GM19452 (cell line): Measurements from ENCODE around the gene CAMTA1.

Experiments
- ATAC-seq: cut with Tn5 transposase; IDR thresholded peaks from one replicate; pipeline ENCODE4 v1.9.1; 2021; ENCODE audit not compliant: unreplicated experiment

Gene CAMTA1

GRCh38 chr1:7455796-7456721 lies 670.8 kb downstream of the CAMTA1 start:
- no peak for ATAC-seq

GRCh38 chr1:7456722-7457082 lies 671.4 kb downstream of the CAMTA1 start:
- ATAC-seq, result no peak

DNA sequence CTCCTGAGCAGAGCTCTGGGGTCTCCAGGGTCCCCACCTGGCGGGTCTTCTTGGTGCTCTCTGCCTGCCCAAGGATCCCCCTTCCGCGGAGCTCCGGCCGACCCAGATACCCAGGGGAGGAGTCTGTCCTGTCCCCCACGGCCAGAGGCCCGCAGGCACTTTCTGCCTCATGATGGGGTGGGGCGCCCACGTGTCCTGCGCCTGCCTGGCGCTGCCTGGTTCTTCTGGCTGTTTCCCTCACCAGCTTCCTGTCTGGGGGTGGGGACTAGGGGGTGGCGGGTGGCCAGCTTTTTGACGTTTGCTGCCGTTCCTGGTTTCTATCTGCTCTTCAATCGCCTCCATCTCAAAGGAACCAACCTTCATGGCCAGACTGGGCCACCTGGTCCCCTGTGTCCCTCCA lies 672.6 kb downstream of the CAMTA1 start:
- no peak for ATAC-seq

GRCh38 chr1:7458946-7459345 lies 673.7 kb downstream of the CAMTA1 start:
- ATAC-seq, result no peak

- ATAC-seq, result no peak
Observed at GRCh38 chr1:7459914-7460313, 674.7 kb downstream of the CAMTA1 start.

- ATAC-seq, result no peak
Observed at GRCh38 chr1:7460807-7461206, 675.6 kb downstream of the CAMTA1 start.

DNA sequence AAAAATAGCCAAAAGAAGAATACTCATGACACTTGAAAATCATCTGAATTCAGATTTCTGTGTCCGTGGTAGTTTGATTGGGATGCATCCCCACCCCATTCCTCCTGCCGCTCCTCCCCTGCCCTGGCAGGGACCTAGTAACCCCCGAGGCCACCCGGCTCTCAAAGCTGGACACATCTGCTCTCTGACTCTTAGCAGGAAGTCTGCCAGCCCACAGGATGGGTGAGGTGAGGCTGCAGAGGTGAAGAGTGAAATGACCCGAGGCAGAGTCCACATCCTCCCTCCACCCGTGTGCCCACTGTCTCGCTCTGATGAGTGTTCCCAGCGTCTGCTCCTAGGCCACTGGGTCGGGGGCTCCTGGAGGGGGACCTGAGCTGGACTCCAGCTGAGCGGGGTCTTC lies 677.4 kb downstream of the CAMTA1 start:
- ATAC-seq, result no peak

DNA sequence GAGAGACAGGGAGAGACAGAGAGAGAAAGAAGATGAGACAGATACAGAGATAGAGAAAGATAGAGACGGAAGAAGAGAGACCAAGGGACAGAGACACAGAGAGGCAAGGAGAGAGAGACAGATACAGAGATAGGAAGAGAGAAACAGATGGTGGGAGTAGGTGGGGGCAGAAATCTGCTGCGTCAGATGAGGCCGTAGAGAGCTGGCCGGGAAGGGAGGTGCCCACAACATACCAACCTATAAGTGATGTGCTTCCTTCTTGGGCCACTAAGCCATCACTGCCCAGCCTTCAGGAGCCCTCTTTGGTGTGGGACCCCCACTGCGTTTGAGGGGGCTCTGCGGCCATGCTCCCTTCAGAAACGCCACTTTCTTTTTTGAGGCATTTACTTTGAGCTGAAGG lies 678.3 kb downstream of the CAMTA1 start:
- ATAC-seq, result no peak

DNA sequence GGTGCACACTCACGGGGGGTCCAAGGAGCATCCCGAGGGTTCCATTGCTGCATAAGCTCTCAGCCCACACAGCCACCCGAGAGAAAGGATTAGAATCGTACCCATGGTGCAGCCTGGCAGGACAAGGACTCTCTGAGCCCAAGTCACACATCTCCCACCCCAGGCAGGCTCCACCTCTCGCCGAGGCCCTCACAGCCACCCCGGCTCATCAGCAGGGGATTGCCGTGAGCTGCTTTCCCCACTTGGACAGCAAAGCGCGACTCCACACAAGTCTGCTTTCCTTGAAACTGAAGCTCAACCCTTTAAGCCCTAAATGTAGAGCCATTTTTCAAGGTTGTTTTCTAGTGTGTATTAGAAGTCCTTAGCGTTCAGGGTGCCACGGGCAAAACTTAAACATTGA lies 679.5 kb downstream of the CAMTA1 start:
- ATAC-seq, result no peak

- no peak for ATAC-seq
Observed at GRCh38 chr1:7467476-7468175, 682.4 kb downstream of the CAMTA1 start.

- ATAC-seq, result no peak
Observed at GRCh38 chr1:7468248-7468647, 683.0 kb downstream of the CAMTA1 start.

DNA sequence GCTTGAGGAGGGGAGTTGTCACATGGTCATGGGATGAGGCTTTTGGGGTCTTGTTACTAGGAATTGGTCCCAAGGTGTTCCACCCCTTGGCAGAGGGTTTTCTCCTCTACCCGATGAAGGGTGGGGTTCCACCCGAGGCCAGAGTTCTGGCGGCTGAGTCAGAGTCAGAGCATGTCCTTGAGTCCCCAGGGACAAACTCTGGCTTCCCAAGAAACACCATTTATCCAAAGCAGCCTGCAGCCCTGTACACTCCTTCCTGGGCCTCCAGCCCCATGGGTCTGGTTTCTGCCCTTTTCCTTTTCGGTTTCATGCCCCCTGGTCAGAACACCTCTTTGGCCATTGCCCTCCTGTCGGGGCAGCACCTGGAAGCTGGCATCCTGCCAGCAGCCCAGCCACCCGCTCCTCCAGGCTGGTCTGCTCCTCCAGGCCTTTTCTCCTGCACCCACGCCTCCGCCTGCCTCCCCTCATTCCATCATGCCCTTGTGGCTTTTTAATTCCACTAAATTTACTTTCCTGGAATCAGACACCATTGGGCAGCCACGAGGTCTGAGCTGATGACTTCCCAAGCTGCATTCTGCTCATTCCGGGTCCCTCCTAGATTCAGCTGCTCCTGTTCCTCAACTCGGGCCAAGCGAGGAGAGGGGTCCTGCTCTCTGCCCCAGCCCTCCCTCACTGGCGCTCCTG lies 684.1 kb downstream of the CAMTA1 start:
- no peak for ATAC-seq

DNA sequence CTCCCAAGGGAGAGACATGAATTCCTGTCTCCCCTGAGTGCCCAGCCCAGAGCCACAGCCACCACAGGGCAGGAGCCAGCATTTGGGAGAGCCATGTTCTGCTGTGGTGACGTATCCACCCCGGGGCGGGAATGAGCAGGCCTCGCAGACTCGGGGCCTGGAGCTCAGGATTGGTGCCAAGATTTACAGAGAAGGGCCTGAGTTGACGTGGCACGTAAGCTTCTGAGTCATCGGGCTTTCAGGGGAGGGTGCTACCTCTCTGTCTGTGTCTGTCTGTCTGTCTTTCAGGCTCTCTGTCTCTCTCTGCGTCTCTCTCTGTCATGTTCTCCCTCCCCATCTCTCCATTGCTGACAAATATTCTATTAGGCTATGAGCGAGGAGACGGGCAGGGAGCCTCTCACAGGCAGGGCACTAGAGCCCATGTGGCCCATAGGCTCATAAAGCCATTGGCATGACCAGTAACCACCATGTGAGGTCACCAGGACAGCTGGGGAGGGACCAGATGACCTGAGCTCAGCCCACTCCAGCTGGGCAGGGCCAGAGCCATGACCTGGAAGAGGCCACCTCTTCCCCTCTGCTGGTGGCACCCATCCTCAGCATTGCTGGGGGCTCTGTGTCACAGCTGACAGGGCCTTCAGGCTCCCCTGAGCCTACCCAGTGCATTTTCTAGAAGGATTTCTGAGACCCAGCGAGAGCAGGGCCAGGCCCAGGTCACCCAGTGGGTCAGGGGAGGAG lies 685.8 kb downstream of the CAMTA1 start:
- no peak for ATAC-seq

GRCh38 chr1:7471836-7472235 lies 686.6 kb downstream of the CAMTA1 start:
- ATAC-seq, result no peak

- ATAC-seq, result no peak
Observed at GRCh38 chr1:7473223-7474142, 688.2 kb downstream of the CAMTA1 start.

DNA sequence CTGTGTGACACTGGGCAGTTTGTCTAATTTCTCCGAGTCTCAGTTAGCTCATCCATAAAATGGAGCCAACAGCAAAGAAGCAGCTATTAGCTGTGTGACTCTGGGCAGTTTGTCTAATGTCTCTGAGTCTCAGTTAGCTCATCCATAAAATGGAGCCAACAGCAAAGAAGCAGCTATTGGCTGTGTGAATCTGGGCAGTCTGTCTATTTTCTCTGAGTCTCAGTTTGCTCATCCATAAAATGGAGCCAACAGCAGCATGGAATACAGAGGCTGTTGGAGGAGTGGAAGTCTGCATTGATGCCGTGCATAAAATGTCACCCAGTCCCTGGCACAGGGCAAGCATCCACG lies 688.9 kb downstream of the CAMTA1 start:
- no peak for ATAC-seq

- no peak for ATAC-seq
Observed at GRCh38 chr1:7474786-7475502, 689.7 kb downstream of the CAMTA1 start.

DNA sequence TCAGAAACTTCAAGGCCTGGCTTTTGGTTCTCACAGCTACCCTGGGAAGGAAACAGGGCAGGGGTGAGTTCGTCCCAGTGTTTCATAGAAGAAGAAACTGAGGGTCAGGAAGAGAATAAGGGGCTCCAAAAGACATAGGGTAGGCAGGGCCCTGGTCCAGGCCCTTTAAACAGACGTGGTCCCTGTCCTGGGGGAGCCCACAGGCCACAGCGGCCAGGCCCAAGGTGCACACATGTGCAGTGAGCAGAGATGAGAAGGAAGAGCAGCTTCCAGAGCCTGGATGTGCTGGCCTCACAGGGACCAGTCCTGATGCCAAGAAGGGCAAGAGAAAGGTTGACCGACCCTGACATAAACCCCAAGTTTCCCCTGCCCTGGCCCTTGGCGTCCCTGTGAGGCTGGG lies 690.4 kb downstream of the CAMTA1 start:
- ATAC-seq, result no peak

DNA sequence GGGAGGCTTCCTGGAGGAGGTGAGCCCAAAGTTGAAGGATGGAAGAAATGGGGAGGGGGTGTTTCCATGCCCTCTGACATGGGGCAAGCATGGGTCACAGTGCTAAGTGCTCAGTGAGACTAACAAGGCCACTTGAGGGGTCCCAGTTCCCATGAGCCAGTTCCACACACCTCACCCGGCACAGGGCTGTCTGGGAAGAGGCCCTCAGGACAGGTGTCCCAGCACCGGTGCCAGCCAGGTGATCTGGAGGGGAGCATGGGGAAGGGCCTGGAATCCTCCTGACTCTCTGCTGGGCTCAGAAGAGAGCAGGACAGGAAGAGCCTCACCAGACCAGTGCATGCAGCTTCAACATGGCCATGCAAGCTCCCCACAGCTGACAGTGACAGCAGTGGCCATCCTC lies 691.1 kb downstream of the CAMTA1 start:
- ATAC-seq, result no peak
